ENCODE measurements around the gene NOD2.

Gene NOD2

GRCh38 chr16:50670476-50670875 lies 22.9 kb upstream of the NOD2 start:
- no peak for DNase-seq (ENCODE audit: low spot score)

- peak; percentile 39 for DNase-seq (ENCODE audit: low spot score)
Measured at GRCh38 chr16:50671644-50672260, 21.7 kb upstream of the NOD2 start.

GRCh38 chr16:50673496-50674275 lies 19.7 kb upstream of the NOD2 start:
- DNase-seq (ENCODE audit: low spot score): no peak

GRCh38 chr16:50674831-50675230 lies 18.6 kb upstream of the NOD2 start:
- no peak for DNase-seq (ENCODE audit: low spot score)

- DNase-seq (ENCODE audit: low spot score): no peak
Measured at GRCh38 chr16:50675686-50676610, 17.5 kb upstream of the NOD2 start.

- no peak for DNase-seq (ENCODE audit: low spot score)
Measured at GRCh38 chr16:50676684-50677225, 16.7 kb upstream of the NOD2 start.

GRCh38 chr16:50677351-50677750 lies 16.1 kb upstream of the NOD2 start:
- DNase-seq (ENCODE audit: low spot score): no peak

GRCh38 chr16:50678531-50678930 lies 14.9 kb upstream of the NOD2 start:
- no peak for DNase-seq (ENCODE audit: low spot score)

GRCh38 chr16:50679266-50679665 lies 14.1 kb upstream of the NOD2 start:
- DNase-seq (ENCODE audit: low spot score): no peak

GRCh38 chr16:50679676-50680555 lies 13.5 kb upstream of the NOD2 start:
- DNase-seq (ENCODE audit: low spot score): no peak

GRCh38 chr16:50680556-50680893 lies 12.9 kb upstream of the NOD2 start:
- no peak for DNase-seq (ENCODE audit: low spot score)

- DNase-seq (ENCODE audit: low spot score): no peak
Measured at GRCh38 chr16:50681021-50681885, 12.2 kb upstream of the NOD2 start, which contains the start of gene SNX20. SNX20 (minus strand) TSS chr16:50681312; CDS start chr16:50677526, 3,786 bp downstream.

GRCh38 chr16:50683689-50684374 lies 9.6 kb upstream of the NOD2 start:
- no peak for DNase-seq (ENCODE audit: low spot score)

- no peak for DNase-seq (ENCODE audit: low spot score)
Measured at GRCh38 chr16:50684823-50685461, 8.5 kb upstream of the NOD2 start.

- no peak for DNase-seq (ENCODE audit: low spot score)
Measured at GRCh38 chr16:50685462-50686063, 7.8 kb upstream of the NOD2 start.

GRCh38 chr16:50688083-50688482 lies 5.3 kb upstream of the NOD2 start:
- no peak for DNase-seq (ENCODE audit: low spot score)

GRCh38 chr16:50688867-50689266 lies 4.5 kb upstream of the NOD2 start:
- DNase-seq (ENCODE audit: low spot score): no peak

- DNase-seq (ENCODE audit: low spot score): no peak
Measured at GRCh38 chr16:50690177-50690576, 3.2 kb upstream of the NOD2 start.

- no peak for DNase-seq (ENCODE audit: low spot score)
Measured at GRCh38 chr16:50692644-50692998, 785 bp upstream of the NOD2 start.
